Activated CD8-positive, alpha-beta memory T cell treated with anti-CD3 and anti-CD28 coated beads for 4 hours (primary cell): ENCODE results near the gene MAU2.

Source experiments
- DNase-seq, 2 donors: peaks; one replicate each; pipeline ENCODE4 v3.0.0-alpha.2; 2020; ENCODE audit warnings: low read depth in 2 of 2

Gene MAU2

GRCh38 chr19:19320361-19321140 is at the start of gene MAU2, which contains the start of gene SUGP1:
MAU2 (plus strand) TSS chr19:19320829; CDS start chr19:19320860, 31 bp downstream.
SUGP1 (minus strand) TSS chr19:19320509; CDS start chr19:19320496, 13 bp downstream.
- peak; percentile 77 to 79 for DNase-seq

GRCh38 chr19:19271828-19272599 is 48.6 kb upstream of the MAU2 start:
- DNase-seq = no peak

GRCh38 chr19:19274146-19274545 is 46.5 kb upstream of the MAU2 start:
- DNase-seq = no peak

GRCh38 chr19:19274716-19275565 is 45.7 kb upstream of the MAU2 start:
- no peak for DNase-seq

GRCh38 chr19:19276386-19276785 is 44.2 kb upstream of the MAU2 start:
- no peak for DNase-seq

- DNase-seq = no peak
Observed at GRCh38 chr19:19276851-19277250, 43.8 kb upstream of the MAU2 start.

- DNase-seq = no peak
Observed at GRCh38 chr19:19278315-19278714, 42.3 kb upstream of the MAU2 start.

GRCh38 chr19:19279062-19279612 is 41.5 kb upstream of the MAU2 start:
- no peak for DNase-seq

- no peak for DNase-seq
Observed at GRCh38 chr19:19279853-19280252, 40.8 kb upstream of the MAU2 start.

- no peak for DNase-seq
Observed at GRCh38 chr19:19280561-19280960, 40.1 kb upstream of the MAU2 start.

GRCh38 chr19:19285686-19286085 is 34.9 kb upstream of the MAU2 start:
- no peak for DNase-seq

GRCh38 chr19:19292607-19293006 is 28.0 kb upstream of the MAU2 start:
- no peak for DNase-seq

GRCh38 chr19:19294914-19295313 is 25.7 kb upstream of the MAU2 start:
- no peak for DNase-seq

- DNase-seq = no peak
Observed at GRCh38 chr19:19296953-19297689, 23.5 kb upstream of the MAU2 start.

- no peak for DNase-seq
Observed at GRCh38 chr19:19297759-19298158, 22.9 kb upstream of the MAU2 start.

GRCh38 chr19:19300613-19301012 is 20.0 kb upstream of the MAU2 start:
- no peak for DNase-seq

- DNase-seq = no peak
Observed at GRCh38 chr19:19303411-19303810, 17.2 kb upstream of the MAU2 start.

- DNase-seq = no peak
Observed at GRCh38 chr19:19304186-19304965, 16.3 kb upstream of the MAU2 start.

GRCh38 chr19:19305066-19305465 is 15.6 kb upstream of the MAU2 start:
- no peak for DNase-seq

GRCh38 chr19:19305696-19306095 is 14.9 kb upstream of the MAU2 start:
- DNase-seq = no peak
